Breast epithelium (tissue), 3 donors: ENCODE results near the gene RGS3.

Experiments used
- CTCF ChIP-seq, 3 donors: fragments of 450-650 bp; IDR thresholded peaks; one replicate each; pipeline ENCODE4 v1.5.1; 2016 to 2017; ENCODE audit warnings: antibody characterized with exemption in 3 of 3, mild to moderate bottlenecking in 3 of 3, moderate library complexity in 3 of 3
- POLR2A ChIP-seq: fragments of 450-650 bp; IDR thresholded peaks from one replicate; pipeline ENCODE4 v1.6.1; 2016; ENCODE audit warnings: antibody characterized with exemption, mild to moderate bottlenecking, moderate library complexity

- TF ChIP-seq CTCF (IDR thresholded peaks at IDR 0.05): no peak
- no peak for TF ChIP-seq POLR2A
Measured at GRCh38 chr9:113645227-113645977, 181.9 kb downstream of the RGS3 start.
